Renal cortical epithelial cell (primary cell): Measurements from ENCODE around the gene ZNHIT3. TPM values are rescaled to one million over a fixed set of nuclear protein-coding genes. Genes with fewer than 3 reads are reported as not detected.

Experiments used
- total RNA-seq: library from RNA; depleted of rRNA; stranded (reverse); fragments of >200 nt; gene quantifications from 2 replicates; pipeline ENCODE4 v1.2.3, GENCODE V29; 2014

Gene ZNHIT3
- total RNA-seq, 1 donor from 2014 or later, result 26.8 TPM

Other genes starting within 250 kb of the ZNHIT3 start
- gene TBC1D3I, start 222.1 kb upstream of the ZNHIT3 start, total RNA-seq, result 0.60 TPM in 1 of 2 replicates, not detected in the other
- not detected in 2 replicates for gene TBC1D3G, start 162.8 kb upstream of the ZNHIT3 start, total RNA-seq
- gene TBC1D3H, start 98.2 kb upstream of the ZNHIT3 start, total RNA-seq, result not detected in 2 replicates
- gene MYO19, start 48.2 kb downstream of the ZNHIT3 start, total RNA-seq, result 45.2 and 59.4 TPM in 2 replicates
- gene PIGW, start 48.3 kb downstream of the ZNHIT3 start, total RNA-seq, result 9.7 and 11.6 TPM in 2 replicates
- 42.4 and 88.2 TPM in 2 replicates for gene GGNBP2, start 58.2 kb downstream of the ZNHIT3 start, total RNA-seq
- 11.6 and 13.0 TPM in 2 replicates for gene DHRS11, start 105.2 kb downstream of the ZNHIT3 start, total RNA-seq
- gene MRM1, start 114.9 kb downstream of the ZNHIT3 start, total RNA-seq, result 7.6 and 8.0 TPM in 2 replicates